WERI-Rb-1 (cell line): Measurements from ENCODE around the gene RBM10.

Experiments
- DNase-seq: peaks from one replicate; pipeline ENCODE4 v3.0.0-alpha.2; 2020
- H3K27ac ChIP-seq: fragments of 250-450 bp; sonication (Bioruptor Pico); 2 replicates; pipeline ENCODE4 v1.5.1; 2020; ENCODE audit warnings: mild to moderate bottlenecking, moderate library complexity
- H3K27me3 ChIP-seq: fragments of 250-450 bp; sonication (Bioruptor Pico); 2 replicates; pipeline ENCODE4 v1.5.1; 2021; ENCODE audit warnings: mild to moderate bottlenecking, low read depth, moderate library complexity; ENCODE audit not compliant: insufficient read depth, severe bottlenecking
- H3K36me3 ChIP-seq: fragments of 250-450 bp; sonication (Bioruptor Pico); 2 replicates; pipeline ENCODE4 v1.5.1; 2020; ENCODE audit warnings: mild to moderate bottlenecking, moderate library complexity
- H3K4me3 ChIP-seq: 2 replicates; pipeline ENCODE4 v1.5.1; 2011; ENCODE audit warnings: low read depth, mild to moderate bottlenecking, control low read depth, low read length
- H3K9me3 ChIP-seq: fragments of 250-450 bp; sonication (Bioruptor Pico); 2 replicates; pipeline ENCODE4 v1.5.1; 2021; ENCODE audit warnings: mild to moderate bottlenecking, moderate library complexity; ENCODE audit not compliant: severe bottlenecking
- TF ChIP-seq, protein P1 (sequence below): IDR thresholded peaks from 2 replicates; pipeline ENCODE4 v1.5.1; 2011; ENCODE audit warnings: low read depth, mild to moderate bottlenecking, control low read depth, inconsistent platforms, low read length

Gene RBM10

DNA sequence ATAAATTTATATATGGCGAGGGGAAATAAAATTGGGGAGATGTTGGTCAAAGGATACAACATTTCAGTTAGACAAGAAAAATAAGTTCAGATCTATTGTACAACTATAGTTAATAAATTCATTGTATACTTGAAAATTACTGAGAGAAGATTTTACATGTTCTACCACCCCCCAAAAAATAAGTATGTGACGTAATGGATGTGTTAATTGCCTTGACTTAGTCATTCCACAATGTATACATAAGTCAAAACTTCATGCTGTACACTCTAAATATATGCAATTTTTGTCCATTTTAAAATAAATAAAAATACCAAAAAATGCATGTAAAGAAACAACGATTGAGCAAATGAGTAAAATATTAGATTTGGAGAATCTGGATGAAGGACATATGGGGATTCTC lies 89.6 kb downstream of the RBM10 start:
- peak overlapping the region; percentile 94 for H3K27ac ChIP-seq
- H3K27me3 ChIP-seq, result no peaks in the 10 kb centered on the region
- peak overlapping the region; percentile 61 for H3K4me3 ChIP-seq
- DNase-seq, result no peak
- H3K36me3 ChIP-seq, result peaks cover 2% of the 10 kb centered on the region
- TF ChIP-seq, protein P1, sequence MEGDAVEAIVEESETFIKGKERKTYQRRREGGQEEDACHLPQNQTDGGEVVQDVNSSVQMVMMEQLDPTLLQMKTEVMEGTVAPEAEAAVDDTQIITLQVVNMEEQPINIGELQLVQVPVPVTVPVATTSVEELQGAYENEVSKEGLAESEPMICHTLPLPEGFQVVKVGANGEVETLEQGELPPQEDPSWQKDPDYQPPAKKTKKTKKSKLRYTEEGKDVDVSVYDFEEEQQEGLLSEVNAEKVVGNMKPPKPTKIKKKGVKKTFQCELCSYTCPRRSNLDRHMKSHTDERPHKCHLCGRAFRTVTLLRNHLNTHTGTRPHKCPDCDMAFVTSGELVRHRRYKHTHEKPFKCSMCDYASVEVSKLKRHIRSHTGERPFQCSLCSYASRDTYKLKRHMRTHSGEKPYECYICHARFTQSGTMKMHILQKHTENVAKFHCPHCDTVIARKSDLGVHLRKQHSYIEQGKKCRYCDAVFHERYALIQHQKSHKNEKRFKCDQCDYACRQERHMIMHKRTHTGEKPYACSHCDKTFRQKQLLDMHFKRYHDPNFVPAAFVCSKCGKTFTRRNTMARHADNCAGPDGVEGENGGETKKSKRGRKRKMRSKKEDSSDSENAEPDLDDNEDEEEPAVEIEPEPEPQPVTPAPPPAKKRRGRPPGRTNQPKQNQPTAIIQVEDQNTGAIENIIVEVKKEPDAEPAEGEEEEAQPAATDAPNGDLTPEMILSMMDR, result no peak
- H3K9me3 ChIP-seq, result no peaks in the 10 kb centered on the region

- TF ChIP-seq, protein P1, result no peak
- H3K36me3 ChIP-seq, result peaks cover 11% of the 10 kb centered on the region
- no peaks in the 10 kb centered on the region for H3K9me3 ChIP-seq
- no peak overlapping the region for H3K4me3 ChIP-seq
- no peaks in the 10 kb centered on the region for H3K27me3 ChIP-seq
- no peak for DNase-seq
- no peak overlapping the region for H3K27ac ChIP-seq
Observed at GRCh38 chrX:47235691-47236103, 90.7 kb downstream of the RBM10 start.
